ENCODE results near the gene CDH23. TPM values are rescaled to one million over a fixed set of nuclear protein-coding genes. Genes with fewer than 3 reads are reported as not detected.

Gene CDH23
- total and polyA plus RNA-seq, 12 donors: 1.7 to 20.2 (median 7.8) TPM

DNA sequence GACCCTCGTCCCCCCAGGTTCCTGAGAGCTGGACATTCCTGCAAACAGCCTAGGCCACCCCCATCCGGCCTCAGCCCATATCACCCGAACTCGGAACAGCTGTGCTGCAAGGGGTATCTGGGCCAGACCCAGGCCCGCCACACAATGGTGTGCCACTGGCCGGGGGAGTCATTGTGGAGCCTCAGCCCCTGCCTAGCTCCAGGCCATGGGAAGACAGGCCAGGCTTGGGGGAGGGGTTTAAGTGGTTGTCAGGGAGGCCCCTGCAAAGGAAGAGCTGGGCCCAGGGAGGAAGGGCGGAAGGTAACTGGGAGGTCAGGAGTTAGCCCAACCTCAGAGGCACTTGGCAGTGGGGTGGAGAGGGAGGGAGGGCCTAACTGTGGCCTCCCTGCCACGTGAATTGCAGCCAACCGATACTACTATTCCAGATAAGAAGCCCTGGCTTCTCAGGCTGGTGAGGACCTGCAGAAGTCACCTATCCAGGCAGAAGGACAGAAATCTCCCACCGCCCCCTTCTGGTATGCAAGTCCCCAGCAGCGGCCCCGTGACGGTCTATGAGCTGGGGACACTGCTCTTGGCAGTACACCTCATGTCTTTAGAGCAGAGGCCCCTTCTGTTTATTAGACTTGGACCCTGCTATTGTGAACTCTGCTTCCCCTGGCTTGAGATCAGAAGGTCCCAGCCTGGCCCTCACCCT lies 349.8 kb downstream of the CDH23 start:
- peaks cover 35 to 37% of the 10 kb centered on the region in 2 donors for H3K4me1 ChIP-seq (replicated peaks in 1 of 2)
- H3K9me3 ChIP-seq (replicated peaks in 1 of 3): no peaks in the 10 kb centered on the region
- H3K27ac ChIP-seq: peak overlapping the region in 3 of 5 donors; percentile 26 to 80 (median 66)
- intact Hi-C loops (cut with DNase I): no loop called here
- H3K27me3 ChIP-seq: no peaks in the 10 kb centered on the region
- TF ChIP-seq, protein P1, sequence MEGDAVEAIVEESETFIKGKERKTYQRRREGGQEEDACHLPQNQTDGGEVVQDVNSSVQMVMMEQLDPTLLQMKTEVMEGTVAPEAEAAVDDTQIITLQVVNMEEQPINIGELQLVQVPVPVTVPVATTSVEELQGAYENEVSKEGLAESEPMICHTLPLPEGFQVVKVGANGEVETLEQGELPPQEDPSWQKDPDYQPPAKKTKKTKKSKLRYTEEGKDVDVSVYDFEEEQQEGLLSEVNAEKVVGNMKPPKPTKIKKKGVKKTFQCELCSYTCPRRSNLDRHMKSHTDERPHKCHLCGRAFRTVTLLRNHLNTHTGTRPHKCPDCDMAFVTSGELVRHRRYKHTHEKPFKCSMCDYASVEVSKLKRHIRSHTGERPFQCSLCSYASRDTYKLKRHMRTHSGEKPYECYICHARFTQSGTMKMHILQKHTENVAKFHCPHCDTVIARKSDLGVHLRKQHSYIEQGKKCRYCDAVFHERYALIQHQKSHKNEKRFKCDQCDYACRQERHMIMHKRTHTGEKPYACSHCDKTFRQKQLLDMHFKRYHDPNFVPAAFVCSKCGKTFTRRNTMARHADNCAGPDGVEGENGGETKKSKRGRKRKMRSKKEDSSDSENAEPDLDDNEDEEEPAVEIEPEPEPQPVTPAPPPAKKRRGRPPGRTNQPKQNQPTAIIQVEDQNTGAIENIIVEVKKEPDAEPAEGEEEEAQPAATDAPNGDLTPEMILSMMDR (IDR thresholded peaks at IDR 0.05): no peak
- no peak for TF ChIP-seq POLR2A (IDR thresholded peaks at IDR 0.05)
- DNase-seq: peak in 4 of 7 donors; percentile 25 to 59 (median 50)
- H3K4me3 ChIP-seq: no peak overlapping the region
- WGBS, 4 donors: 57 to 71% (median 64%) methylated on average over 11 to 13 of the region's 13 CpGs
- H3K36me3 ChIP-seq (replicated peaks in 1 of 2): peaks cover 0 to 3% of the 10 kb centered on the region in 2 donors

DNA sequence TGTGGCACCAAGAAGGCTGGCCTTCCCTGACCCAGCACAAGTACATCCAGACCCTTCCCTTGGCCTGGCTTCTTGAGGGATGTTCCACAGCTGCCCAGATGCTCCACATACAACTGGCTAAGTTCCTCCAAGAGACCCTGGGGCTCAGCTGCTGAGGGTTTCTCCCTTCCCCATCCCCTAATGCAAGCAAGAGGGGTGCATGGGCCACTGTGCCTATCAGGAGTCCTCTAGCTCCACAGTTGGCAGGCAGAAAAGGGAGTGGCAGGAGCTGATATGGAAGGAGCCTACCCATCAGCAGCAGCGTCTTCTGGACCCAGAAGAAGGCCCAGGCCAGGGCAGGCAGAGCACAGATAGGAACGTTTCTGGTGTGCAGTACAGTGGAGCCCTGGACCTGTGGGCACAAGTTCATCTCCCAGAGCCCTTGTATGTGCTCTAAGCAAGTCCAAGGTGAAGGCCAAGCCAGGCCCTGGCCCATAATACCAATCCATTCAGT lies 350.4 kb downstream of the CDH23 start:
- DNase-seq: no peak
- H3K4me3 ChIP-seq: no peak overlapping the region
- intact Hi-C loops (cut with DNase I): no loop called here
- peak overlapping the region in 3 of 5 donors; percentile 26 to 80 (median 66) for H3K27ac ChIP-seq
- peaks cover 0 to 4% of the 10 kb centered on the region in 2 donors for H3K36me3 ChIP-seq (replicated peaks in 1 of 2)
- 76 to 88% (median 76%) methylated on average over 2 of the region's 2 CpGs; no CpG with 5 or more reads in 1 of the 4 donors for WGBS, 4 donors
- no peaks in the 10 kb centered on the region for H3K9me3 ChIP-seq (replicated peaks in 1 of 3)
- no peaks in the 10 kb centered on the region for H3K27me3 ChIP-seq
- TF ChIP-seq POLR2A (IDR thresholded peaks at IDR 0.05): no peak
- TF ChIP-seq, protein P1 (IDR thresholded peaks at IDR 0.05): no peak
- H3K4me1 ChIP-seq (replicated peaks in 1 of 2): peaks cover 35 to 37% of the 10 kb centered on the region in 2 donors

DNA sequence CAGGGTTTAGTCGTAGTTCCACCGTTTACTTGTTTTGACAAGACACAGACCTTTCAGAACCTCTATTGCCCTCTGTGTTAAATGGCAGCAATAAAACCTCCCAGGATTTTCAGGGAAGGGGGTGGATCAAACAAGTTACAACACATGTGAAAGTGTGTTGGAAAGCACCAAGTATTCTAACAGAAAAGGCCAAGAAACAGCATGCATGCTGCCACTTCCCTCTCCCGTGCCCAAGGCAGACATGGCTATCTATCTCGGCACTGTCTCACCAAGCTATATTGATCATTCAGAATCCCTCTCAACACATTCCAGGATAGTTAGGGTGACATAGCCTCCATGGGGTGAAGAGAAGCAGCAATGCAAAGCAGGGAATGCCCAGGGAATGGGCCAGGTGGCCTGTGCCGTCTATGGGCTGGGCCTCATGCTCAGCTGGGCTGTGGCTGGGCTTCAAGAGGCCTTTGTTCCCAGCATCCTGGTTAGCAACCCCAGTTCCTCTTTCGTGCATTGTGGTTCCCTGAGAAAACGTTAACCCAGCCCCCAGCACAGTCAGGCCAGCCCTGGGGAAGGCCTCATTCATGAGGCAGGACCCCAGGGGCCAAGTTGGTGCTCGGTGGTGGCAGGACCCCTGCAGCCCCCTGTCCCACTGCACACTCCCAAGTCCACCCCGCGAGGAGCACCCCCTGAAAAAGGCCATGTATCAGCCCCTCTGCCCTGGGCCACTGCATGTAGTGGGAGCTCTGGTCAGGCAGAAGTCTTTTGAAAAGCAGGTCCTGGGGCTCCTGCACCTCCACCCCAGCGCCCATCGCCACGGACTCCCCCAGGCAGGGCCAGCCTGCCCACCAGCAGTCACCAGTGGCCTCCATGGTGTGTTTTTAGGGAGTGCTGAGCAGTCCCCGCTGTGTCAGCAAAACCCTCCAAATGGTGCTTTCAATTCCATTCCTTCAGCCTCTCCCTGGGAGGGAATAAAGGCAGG lies 351.1 kb downstream of the CDH23 start:
- Histone ChIP-seq H3K9me3 (replicated peaks in 1 of 3) (no peaks in the 10 kb centered on the region), H3K27me3 (no peaks in the 10 kb centered on the region), H3K27ac (peak overlapping the region; percentile 11 to 80 (median 48)), H3K4me1 (replicated peaks in 1 of 2) (peaks cover 35 to 37% of the 10 kb centered on the region in 2 donors), H3K4me3 (no peak overlapping the region), H3K36me3 (replicated peaks in 1 of 2) (peaks cover 0 to 11% of the 10 kb centered on the region in 2 donors)
- intact Hi-C loops (cut with DNase I): no loop called here
- TF ChIP-seq, protein P1 (IDR thresholded peaks at IDR 0.05): no peak
- no peak for TF ChIP-seq POLR2A (IDR thresholded peaks at IDR 0.05)
- 66 to 72% (median 71%) methylated on average over 12 to 14 of the region's 14 CpGs for WGBS, 4 donors
- DNase-seq: peak in 2 of 7 donors; percentile 34 to 41

All from adrenal gland (tissue), 12 donors.